ENCODE data around the gene C1orf52. TPM values are rescaled to one million over a fixed set of nuclear protein-coding genes. Genes with fewer than 3 reads are reported as not detected.
A peak's percentile ranks its signal among the peaks of the same experiment; 100 is the strongest.

Gene C1orf52
- total and polyA plus RNA-seq, 2 of the 13 experiments (the other 11 are each of a cell fraction or from before 2014, with no cell fraction given), result 19.4 to 27.4 TPM

DNA sequence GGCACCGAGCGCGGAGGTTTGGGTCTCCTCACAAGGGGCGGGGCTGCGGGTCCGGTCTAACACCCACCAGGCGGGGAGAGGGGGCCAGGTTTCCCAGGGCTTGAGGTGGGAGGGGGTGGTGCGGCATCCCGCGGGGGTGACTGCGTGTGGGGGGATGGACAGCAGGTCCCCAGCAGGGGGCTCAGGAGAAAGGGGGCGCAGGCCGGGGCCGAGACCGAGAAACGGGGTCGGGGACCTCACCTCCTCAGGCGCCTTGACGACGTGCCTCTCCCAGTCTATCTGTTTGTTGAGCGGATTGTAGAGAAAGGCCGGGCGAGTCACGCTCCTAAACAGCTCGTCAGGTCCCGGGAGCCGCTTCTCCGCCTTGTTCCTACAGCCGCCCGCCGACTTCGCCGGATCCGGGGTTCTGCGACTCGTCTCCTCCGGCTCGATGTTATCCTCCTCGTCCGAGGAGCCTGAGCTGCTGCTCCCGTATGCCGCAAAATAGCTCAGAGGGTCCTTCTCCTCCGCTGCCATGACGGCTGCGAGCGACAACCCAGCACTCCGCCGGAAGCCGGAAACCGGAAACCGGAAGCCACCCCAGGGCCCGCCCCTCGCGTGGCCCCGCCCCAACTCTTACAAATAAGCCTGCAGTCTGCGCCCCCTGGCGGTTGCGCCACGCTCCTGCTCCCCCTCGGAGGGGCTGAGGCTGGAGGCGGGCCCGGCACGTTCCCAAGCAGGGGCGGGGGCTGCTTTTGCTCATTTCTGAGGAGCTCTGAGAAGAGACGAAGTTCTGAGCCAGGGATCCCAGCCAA, at the start of gene C1orf52 (continued):
- TF ChIP-seq, protein P1, sequence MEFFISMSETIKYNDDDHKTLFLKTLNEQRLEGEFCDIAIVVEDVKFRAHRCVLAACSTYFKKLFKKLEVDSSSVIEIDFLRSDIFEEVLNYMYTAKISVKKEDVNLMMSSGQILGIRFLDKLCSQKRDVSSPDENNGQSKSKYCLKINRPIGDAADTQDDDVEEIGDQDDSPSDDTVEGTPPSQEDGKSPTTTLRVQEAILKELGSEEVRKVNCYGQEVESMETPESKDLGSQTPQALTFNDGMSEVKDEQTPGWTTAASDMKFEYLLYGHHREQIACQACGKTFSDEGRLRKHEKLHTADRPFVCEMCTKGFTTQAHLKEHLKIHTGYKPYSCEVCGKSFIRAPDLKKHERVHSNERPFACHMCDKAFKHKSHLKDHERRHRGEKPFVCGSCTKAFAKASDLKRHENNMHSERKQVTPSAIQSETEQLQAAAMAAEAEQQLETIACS (CRISPR knock-in tag; IDR thresholded peaks at IDR 0.05), result no peak
- TF ChIP-seq REL (CRISPR knock-in tag; conservative IDR thresholded peaks at IDR 0.05) (no peak), RFX5 (IDR thresholded peaks at IDR 0.05; ENCODE audit: low read depth, low read length) (no peak), TBL1XR1 (IDR thresholded peaks at IDR 0.05; ENCODE audit: borderline replicate concordance, low read length, partially characterized antibody) (no peak), ZNF30 (CRISPR knock-in tag; IDR thresholded peaks at IDR 0.05) (no peak), THAP11 (CRISPR knock-in tag; IDR thresholded peaks at IDR 0.05) (peak; percentile 85), ZNF616 (CRISPR knock-in tag; IDR thresholded peaks at IDR 0.05; ENCODE audit: low read depth) (no peak), ZKSCAN8 (CRISPR knock-in tag; IDR thresholded peaks at IDR 0.05; ENCODE audit: borderline replicate concordance) (no peak), ZBTB7B (CRISPR knock-in tag; IDR thresholded peaks at IDR 0.05) (0 out of 2 replicates have a peak, but pooled peaks have one; percentile 44), HDAC6 (IDR thresholded peaks at IDR 0.05; ENCODE audit: low read depth, low read length) (no peak), ZNF737 (CRISPR knock-in tag; IDR thresholded peaks at IDR 0.05; ENCODE audit: borderline replicate concordance) (no peak), PCBP1 (IDR thresholded peaks at IDR 0.05; ENCODE audit: borderline replicate concordance, low read depth, low read length) (no peak), HOXA7 (CRISPR knock-in tag; IDR thresholded peaks at IDR 0.05) (no peak), SIX4 (CRISPR knock-in tag; IDR thresholded peaks at IDR 0.05) (no peak), RBM22 (optimal IDR thresholded peaks at IDR 0.05; ENCODE audit: low read length) (peak; percentile 17)
- TF ChIP-seq, protein P2, sequence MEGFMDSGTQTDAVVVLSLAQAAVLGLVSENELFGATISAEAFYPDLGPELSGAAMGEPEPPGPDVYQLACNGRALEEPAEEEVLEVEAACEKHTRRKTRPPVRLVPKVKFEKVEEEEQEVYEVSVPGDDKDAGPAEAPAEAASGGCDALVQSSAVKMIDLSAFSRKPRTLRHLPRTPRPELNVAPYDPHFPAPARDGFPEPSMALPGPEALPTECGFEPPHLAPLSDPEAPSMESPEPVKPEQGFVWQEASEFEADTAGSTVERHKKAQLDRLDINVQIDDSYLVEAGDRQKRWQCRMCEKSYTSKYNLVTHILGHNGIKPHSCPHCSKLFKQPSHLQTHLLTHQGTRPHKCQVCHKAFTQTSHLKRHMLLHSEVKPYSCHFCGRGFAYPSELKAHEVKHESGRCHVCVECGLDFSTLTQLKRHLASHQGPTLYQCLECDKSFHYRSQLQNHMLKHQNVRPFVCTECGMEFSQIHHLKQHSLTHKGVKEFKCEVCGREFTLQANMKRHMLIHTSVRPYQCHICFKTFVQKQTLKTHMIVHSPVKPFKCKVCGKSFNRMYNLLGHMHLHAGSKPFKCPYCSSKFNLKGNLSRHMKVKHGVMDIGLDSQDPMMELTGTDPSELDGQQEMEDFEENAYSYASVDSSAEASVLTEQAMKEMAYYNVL (CRISPR knock-in tag; IDR thresholded peaks at IDR 0.05; ENCODE audit: borderline replicate concordance), result no peak
- TF ChIP-seq, protein P3, sequence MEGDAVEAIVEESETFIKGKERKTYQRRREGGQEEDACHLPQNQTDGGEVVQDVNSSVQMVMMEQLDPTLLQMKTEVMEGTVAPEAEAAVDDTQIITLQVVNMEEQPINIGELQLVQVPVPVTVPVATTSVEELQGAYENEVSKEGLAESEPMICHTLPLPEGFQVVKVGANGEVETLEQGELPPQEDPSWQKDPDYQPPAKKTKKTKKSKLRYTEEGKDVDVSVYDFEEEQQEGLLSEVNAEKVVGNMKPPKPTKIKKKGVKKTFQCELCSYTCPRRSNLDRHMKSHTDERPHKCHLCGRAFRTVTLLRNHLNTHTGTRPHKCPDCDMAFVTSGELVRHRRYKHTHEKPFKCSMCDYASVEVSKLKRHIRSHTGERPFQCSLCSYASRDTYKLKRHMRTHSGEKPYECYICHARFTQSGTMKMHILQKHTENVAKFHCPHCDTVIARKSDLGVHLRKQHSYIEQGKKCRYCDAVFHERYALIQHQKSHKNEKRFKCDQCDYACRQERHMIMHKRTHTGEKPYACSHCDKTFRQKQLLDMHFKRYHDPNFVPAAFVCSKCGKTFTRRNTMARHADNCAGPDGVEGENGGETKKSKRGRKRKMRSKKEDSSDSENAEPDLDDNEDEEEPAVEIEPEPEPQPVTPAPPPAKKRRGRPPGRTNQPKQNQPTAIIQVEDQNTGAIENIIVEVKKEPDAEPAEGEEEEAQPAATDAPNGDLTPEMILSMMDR (CRISPR knock-in tag; IDR thresholded peaks at IDR 0.05), result peak; percentile 92
- TF ChIP-seq, protein P4, sequence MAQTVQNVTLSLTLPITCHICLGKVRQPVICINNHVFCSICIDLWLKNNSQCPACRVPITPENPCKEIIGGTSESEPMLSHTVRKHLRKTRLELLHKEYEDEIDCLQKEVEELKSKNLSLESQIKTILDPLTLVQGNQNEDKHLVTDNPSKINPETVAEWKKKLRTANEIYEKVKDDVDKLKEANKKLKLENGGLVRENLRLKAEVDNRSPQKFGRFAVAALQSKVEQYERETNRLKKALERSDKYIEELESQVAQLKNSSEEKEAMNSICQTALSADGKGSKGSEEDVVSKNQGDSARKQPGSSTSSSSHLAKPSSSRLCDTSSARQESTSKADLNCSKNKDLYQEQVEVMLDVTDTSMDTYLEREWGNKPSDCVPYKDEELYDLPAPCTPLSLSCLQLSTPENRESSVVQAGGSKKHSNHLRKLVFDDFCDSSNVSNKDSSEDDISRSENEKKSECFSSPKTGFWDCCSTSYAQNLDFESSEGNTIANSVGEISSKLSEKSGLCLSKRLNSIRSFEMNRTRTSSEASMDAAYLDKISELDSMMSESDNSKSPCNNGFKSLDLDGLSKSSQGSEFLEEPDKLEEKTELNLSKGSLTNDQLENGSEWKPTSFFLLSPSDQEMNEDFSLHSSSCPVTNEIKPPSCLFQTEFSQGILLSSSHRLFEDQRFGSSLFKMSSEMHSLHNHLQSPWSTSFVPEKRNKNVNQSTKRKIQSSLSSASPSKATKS (CRISPR knock-in tag; IDR thresholded peaks at IDR 0.05), result no peak
- TF ChIP-seq, protein P5, sequence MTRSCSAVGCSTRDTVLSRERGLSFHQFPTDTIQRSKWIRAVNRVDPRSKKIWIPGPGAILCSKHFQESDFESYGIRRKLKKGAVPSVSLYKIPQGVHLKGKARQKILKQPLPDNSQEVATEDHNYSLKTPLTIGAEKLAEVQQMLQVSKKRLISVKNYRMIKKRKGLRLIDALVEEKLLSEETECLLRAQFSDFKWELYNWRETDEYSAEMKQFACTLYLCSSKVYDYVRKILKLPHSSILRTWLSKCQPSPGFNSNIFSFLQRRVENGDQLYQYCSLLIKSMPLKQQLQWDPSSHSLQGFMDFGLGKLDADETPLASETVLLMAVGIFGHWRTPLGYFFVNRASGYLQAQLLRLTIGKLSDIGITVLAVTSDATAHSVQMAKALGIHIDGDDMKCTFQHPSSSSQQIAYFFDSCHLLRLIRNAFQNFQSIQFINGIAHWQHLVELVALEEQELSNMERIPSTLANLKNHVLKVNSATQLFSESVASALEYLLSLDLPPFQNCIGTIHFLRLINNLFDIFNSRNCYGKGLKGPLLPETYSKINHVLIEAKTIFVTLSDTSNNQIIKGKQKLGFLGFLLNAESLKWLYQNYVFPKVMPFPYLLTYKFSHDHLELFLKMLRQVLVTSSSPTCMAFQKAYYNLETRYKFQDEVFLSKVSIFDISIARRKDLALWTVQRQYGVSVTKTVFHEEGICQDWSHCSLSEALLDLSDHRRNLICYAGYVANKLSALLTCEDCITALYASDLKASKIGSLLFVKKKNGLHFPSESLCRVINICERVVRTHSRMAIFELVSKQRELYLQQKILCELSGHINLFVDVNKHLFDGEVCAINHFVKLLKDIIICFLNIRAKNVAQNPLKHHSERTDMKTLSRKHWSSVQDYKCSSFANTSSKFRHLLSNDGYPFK (CRISPR knock-in tag; IDR thresholded peaks at IDR 0.05; ENCODE audit: borderline replicate concordance), result no peak; the same call in 1 of the 2 replicates

Measured in HepG2 (cell line).